Hepatocyte (in vitro differentiated cells): Measurements from ENCODE around the gene GRIK2.

Experiments
- CTCF ChIP-seq: fragments of 200-600 bp; sonication (generic); IDR thresholded peaks from 2 replicates; pipeline ENCODE4 v1.5.1; 2016; ENCODE audit warnings: antibody characterized with exemption, mild to moderate bottlenecking; ENCODE audit not compliant: poor library complexity
- EZH2 ChIP-seq: fragments of 200-600 bp; sonication (generic); IDR thresholded peaks from 2 replicates; pipeline ENCODE4 v1.6.1; 2016; ENCODE audit warnings: antibody characterized with exemption, mild to moderate bottlenecking, borderline replicate concordance
- EZH2phosphoT487 ChIP-seq: fragments of 200-600 bp; sonication (generic); IDR thresholded peaks from one replicate; pipeline ENCODE4 v1.6.1; 2018; ENCODE audit warnings: antibody characterized with exemption, mild to moderate bottlenecking, low read depth, moderate library complexity; ENCODE audit not compliant: unreplicated experiment, severe bottlenecking

GRCh38 chr6:102118034-102118433 lies 724.5 kb downstream of the GRIK2 start:
- TF ChIP-seq CTCF (no peak), EZH2 (no peak), EZH2phosphoT487 (no peak)
